ENCODE measurements around the gene ANGPTL7. TPM values are rescaled to one million over a fixed set of nuclear protein-coding genes. Genes with fewer than 3 reads are reported as not detected.

ANGPTL7 gene, protein sequence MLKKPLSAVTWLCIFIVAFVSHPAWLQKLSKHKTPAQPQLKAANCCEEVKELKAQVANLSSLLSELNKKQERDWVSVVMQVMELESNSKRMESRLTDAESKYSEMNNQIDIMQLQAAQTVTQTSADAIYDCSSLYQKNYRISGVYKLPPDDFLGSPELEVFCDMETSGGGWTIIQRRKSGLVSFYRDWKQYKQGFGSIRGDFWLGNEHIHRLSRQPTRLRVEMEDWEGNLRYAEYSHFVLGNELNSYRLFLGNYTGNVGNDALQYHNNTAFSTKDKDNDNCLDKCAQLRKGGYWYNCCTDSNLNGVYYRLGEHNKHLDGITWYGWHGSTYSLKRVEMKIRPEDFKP
- total RNA-seq, result 10 to 100 TPM in 2 of 4 donors, 1 to 10 TPM in 2; 2.2 to 13.5 (median 9.0) TPM

DNA sequence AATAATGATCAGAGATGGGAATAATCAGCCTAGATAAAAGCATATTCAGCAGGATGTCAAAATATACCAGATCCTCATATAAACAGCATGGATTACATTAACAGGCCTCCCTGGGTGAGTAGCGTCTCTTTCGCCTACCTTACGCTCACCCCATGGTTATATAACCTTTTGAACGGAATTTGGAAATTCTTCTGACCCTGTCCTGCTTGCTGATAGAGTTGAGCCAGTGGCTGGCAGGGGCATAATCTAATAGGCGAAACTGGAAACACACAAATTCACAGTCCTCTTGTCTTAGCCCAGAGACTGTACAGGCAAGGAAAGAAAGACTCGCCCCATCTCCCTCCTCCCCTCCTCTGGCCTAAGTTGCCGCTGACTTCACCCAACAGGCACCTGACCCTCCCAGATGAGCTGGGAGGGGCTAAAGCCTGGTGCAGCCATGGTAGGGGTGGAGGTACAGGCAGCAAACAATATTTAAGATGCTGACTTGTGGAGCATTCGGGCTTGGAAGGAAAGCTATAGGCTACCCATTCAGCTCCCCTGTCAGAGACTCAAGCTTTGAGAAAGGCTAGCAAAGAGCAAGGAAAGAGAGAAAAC lies at the start of gene ANGPTL7:
ANGPTL7 (plus strand) TSS at position 498 of the 594 bp plus-strand sequence. CDS start 225 bp downstream, outside the sequence.
- ATAC-seq, result peak; percentile 36
- H3K36me3 ChIP-seq, result peaks cover 0 to 76% of the 10 kb centered on the region in 2 donors
- H3K27ac ChIP-seq, result peak within 1 kb of the TSS in 2 of 4 donors; percentile 22 to 40
- H3K4me1 ChIP-seq, result peaks cover 0 to 28% (median 0%) of the 10 kb centered on the region in 3 donors
- no peak for TF ChIP-seq CTCF (IDR thresholded peaks at IDR 0.05)
- TF ChIP-seq POLR2AphosphoS5 (IDR thresholded peaks at IDR 0.05), result no peak
- TF ChIP-seq EP300 (IDR thresholded peaks at IDR 0.05), result no peak
- TF ChIP-seq POLR2A (IDR thresholded peaks at IDR 0.05), result no peak
- H3K27me3 ChIP-seq, result no peaks in the 10 kb centered on the region
- no peaks in the 10 kb centered on the region for H3K9me3 ChIP-seq
- 69 to 76% methylated on average over 5 to 8 of the region's 8 CpGs for WGBS, 2 donors (ENCODE audit: low coverage in 1 of 2)
- H3K4me3 ChIP-seq, result peak within 1 kb of the TSS in 1 of 2 donors; percentile 20

GRCh38 chr1:11142618-11143391 lies 46.4 kb upstream of the ANGPTL7 start:
- H3K4me1 ChIP-seq, result peaks cover 0 to 6% (median 0%) of the 10 kb centered on the region in 3 donors
- peak overlapping the region in 1 of 4 donors; percentile 41 for H3K27ac ChIP-seq
- no peak overlapping the region for H3K4me3 ChIP-seq
- 76 to 79% methylated on average over 2 to 3 of the region's 4 CpGs for WGBS, 2 donors (ENCODE audit: low coverage in 1 of 2)
- H3K9me3 ChIP-seq, result no peaks in the 10 kb centered on the region
- TF ChIP-seq POLR2A (IDR thresholded peaks at IDR 0.05) (no peak), EP300 (IDR thresholded peaks at IDR 0.05) (no peak), POLR2AphosphoS5 (IDR thresholded peaks at IDR 0.05) (no peak), CTCF (IDR thresholded peaks at IDR 0.05) (no peak)
- peak; percentile 46 for ATAC-seq
- no peaks in the 10 kb centered on the region for H3K27me3 ChIP-seq
- peaks cover 0 to 92% of the 10 kb centered on the region in 2 donors for H3K36me3 ChIP-seq

GRCh38 chr1:11143401-11143800 lies 45.8 kb upstream of the ANGPTL7 start:
- H3K27ac ChIP-seq, result peak overlapping the region in 1 of 4 donors; percentile 41
- H3K4me1 ChIP-seq, result peaks cover 0 to 6% (median 0%) of the 10 kb centered on the region in 3 donors
- no peaks in the 10 kb centered on the region for H3K27me3 ChIP-seq
- no peak overlapping the region for H3K4me3 ChIP-seq
- no peaks in the 10 kb centered on the region for H3K9me3 ChIP-seq
- peaks cover 0 to 92% of the 10 kb centered on the region in 2 donors for H3K36me3 ChIP-seq
- TF ChIP-seq CTCF (IDR thresholded peaks at IDR 0.05) (no peak), POLR2AphosphoS5 (IDR thresholded peaks at IDR 0.05) (no peak), POLR2A (IDR thresholded peaks at IDR 0.05) (no peak), EP300 (IDR thresholded peaks at IDR 0.05) (no peak)
- ATAC-seq, result peak; percentile 39
- WGBS, 2 donors (ENCODE audit: low coverage in 1 of 2), result 82 to 93% methylated on average over 4 to 5 of the region's 5 CpGs

GRCh38 chr1:11143907-11144306 lies 45.2 kb upstream of the ANGPTL7 start:
- no peaks in the 10 kb centered on the region for H3K9me3 ChIP-seq
- peaks cover 0 to 6% (median 0%) of the 10 kb centered on the region in 3 donors for H3K4me1 ChIP-seq
- TF ChIP-seq POLR2AphosphoS5 (IDR thresholded peaks at IDR 0.05), result no peak
- TF ChIP-seq POLR2A (IDR thresholded peaks at IDR 0.05), result no peak
- no peak for TF ChIP-seq EP300 (IDR thresholded peaks at IDR 0.05)
- no peak for TF ChIP-seq CTCF (IDR thresholded peaks at IDR 0.05)
- no peak overlapping the region for H3K4me3 ChIP-seq
- ATAC-seq, result no peak
- 20 to 50% methylated on average over 1 to 2 of the region's 2 CpGs for WGBS, 2 donors (ENCODE audit: low coverage in 1 of 2)
- H3K27ac ChIP-seq, result peak overlapping the region in 1 of 4 donors; percentile 41
- no peaks in the 10 kb centered on the region for H3K27me3 ChIP-seq
- peaks cover 0 to 92% of the 10 kb centered on the region in 2 donors for H3K36me3 ChIP-seq

Data from gastroesophageal sphincter (tissue), 4 donors.